Glomerular endothelial cell (primary cell): ENCODE results near the gene RAB28. TPM values are rescaled to one million over a fixed set of nuclear protein-coding genes. Genes with fewer than 3 reads are reported as not detected.
A peak's percentile ranks its signal among the peaks of the same experiment; 100 is the strongest.

Experiments used
- DNase-seq: peaks from one replicate; pipeline ENCODE4 v3.0.0-alpha.2; 2011; ENCODE audit warnings: low read depth, low spot score; ENCODE audit errors: extremely low read depth
- total RNA-seq: library from RNA; depleted of rRNA; stranded (reverse); fragments of >200 nt; gene quantifications from 2 replicates; pipeline ENCODE4 v1.2.3, GENCODE V29; 2015

RAB28 gene
- total RNA-seq, 1 donor from 2014 or later: 12.1 TPM

DNA sequence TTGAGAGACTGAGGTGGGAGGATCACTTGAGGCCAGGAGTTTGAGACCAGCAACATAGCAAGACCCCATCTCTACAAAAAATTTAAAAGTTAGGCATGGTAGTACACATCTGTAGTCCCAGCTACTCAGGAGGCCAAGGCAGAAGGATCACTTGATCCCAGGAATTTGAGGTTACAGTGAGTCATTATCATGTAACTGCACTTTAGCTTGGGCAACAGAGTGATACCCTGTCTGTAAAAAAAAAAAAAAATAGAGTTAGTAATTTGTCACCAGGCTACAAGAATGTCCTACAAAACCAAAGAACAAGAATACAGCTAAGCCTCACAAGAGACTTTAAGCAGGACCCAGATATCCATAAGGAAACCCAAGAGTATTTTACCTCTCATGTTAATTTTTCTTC, 27.0 kb upstream of the RAB28 start:
- no peak for DNase-seq

DNA sequence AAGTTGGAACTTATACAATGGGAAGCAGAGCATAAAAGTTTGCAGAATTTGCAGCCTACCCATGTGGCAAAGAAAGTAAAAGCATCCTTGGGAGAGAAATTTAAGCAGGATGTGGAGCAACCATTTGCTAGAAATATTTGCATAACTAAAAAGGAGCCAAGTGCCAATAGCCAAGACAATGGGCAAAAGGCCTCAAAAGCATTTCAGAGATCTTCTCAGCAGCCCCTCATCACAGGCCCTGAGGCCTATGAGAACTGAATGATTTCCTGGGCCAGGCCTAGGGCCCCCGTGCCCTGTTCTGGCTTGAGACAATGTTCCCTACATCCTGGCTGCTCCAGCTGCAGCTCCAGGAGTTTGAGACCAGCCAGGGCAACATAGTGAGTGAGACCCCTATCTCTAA, 25.3 kb upstream of the RAB28 start:
- no peak for DNase-seq

DNA sequence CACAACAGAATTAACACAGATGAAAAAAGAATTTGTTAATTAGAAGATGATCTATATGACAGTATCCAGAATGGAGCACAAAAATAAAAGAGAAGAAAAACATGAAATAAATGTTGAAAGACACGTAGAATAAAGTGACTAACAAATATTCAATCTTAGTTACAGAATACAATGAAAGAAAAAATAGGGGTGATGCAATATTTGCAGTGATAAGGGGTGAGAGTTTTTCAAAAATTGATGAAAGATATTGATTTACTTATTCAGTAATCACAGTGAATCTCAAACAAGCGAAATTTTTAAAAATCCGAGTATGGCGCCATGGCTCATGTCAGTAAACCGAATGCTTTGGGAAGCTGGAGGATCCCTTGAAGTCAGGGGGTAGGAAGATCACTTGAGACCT, 20.2 kb upstream of the RAB28 start:
- DNase-seq: no peak

DNA sequence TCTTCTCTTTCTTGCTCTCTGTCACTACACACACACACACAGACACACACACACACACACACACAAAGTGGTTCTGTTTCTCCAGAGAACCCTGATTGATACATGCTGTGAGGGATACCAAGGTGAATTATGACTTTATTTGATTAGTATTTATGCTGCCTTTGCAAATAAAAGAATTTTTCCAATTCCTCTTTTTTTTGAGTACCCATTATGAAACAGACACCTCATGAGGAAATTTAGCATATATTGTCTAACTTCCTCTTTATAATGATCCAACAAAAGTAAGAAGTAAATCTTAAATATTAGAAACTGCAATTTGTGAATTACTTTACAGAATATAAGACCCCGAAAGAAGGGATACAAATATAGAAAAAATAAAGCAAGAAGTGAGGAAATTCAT, 14.3 kb upstream of the RAB28 start:
- no peak for DNase-seq

DNA sequence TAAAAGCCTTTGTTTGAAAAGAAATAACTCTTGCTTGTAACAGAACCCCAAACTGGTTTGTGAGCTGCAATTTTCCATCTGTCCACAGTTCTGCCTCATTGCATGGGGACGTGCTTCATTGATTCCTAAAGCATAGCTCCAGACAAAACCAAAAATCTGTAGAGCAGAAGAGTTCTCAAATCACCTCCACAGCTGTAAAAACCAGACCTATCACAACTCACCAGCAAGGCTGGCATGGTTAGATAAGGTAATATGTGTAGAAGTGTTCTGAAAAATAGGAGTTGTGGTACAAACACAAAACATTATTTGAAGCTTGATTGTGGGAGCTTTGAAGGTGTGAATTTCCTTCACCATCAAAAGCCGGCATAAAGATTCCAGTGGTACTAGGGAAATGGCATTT, 12.5 kb upstream of the RAB28 start:
- no peak for DNase-seq

DNA sequence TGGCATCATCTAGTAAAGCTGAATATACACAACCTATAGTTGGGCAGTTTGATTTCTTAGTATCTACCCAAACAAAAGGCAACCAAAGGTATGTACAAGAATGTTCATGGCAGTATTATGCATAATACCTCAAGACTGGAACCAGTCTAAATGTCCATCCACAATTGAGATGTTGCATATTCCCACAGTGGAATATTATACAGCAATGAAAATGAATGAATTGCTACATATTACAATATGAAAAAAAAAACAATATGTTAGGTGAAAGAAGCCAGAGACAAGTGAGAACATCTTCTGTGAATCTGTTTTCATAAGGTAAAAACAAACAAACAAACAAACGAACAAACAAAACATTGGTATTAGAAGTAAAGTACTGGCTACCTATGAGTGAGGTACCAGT, 11.6 kb upstream of the RAB28 start:
- DNase-seq: no peak

DNA sequence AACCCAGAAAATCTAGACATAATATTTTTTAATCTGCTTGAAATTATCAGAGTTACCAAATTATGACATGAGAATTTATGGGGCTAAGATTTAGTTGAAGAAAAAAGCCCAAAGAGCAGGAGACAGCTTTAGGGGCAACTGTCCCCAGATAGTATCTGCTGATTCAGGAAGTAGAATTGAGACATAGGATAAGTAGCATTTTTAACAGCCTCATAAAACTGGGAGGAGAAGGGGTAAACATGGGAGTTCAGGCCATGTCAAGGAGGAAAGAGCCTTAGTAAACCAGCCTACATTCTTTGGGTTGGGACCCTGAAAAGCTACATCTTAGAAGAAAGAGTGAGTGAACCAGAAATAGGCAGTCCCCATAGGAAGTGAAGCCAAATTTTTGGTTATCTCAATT, 9.7 kb upstream of the RAB28 start:
- DNase-seq: no peak

DNA sequence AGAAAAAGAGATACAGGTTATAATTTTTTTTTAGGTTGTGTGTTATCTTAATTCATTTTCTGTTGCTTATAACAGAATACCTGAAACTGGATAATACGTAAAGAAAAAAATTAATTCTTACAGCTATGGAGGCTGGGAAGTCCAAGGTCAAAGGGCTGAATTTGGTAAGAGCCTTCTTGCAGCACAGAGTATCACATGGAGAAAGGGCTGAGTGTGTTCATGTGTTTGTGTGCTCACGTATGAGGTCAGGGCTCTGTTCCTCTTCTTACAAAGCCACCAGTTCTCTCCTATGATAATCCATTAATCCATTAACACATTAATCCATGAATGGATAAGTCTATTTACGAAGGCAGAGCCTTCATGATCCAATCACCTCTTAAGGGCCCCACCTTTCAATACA, 8.6 kb upstream of the RAB28 start:
- DNase-seq: no peak

DNA sequence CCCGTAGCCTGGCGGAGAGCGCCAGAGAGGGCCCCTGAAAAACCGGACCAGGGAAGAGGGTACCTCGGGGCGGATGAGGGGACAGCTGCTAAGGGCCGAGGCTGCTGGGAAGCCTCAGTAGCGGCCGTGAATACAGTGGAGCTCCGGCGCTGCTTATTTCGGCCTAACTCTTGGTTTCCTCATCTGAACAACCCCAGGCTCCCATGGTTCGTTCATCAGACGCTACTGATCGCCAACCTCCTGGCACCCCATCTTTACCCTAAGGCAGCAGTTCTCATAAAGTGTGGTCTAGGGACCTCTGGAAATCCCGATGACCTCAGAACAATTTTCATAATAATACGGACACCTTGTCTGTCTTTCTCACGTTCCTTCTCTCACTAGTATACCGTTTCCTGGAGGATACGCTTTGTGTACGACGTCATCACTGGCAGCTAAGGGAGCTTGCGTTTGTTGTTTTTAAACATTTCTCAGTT, 645 bp upstream of the RAB28 start:
- DNase-seq: peak; percentile 23

DNA sequence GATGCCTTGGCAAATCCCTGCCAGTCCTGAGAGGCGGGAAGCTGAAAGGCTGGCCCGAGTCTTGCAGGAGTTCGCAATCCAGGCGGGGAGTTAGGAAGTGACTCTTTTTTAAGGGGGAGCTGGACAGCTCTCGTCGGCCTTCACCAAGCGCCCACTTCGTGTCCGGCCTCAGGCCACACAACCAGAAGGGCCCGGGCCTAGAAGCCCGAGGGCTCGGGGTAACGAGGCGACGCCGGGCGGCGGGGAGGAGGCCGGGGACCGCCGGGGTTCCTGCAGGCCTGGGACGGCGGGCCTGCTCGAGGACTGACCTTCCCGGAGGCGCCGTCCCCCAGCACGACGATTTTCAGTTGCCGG, 395 bp downstream of the RAB28 start:
- no peak for DNase-seq

DNA sequence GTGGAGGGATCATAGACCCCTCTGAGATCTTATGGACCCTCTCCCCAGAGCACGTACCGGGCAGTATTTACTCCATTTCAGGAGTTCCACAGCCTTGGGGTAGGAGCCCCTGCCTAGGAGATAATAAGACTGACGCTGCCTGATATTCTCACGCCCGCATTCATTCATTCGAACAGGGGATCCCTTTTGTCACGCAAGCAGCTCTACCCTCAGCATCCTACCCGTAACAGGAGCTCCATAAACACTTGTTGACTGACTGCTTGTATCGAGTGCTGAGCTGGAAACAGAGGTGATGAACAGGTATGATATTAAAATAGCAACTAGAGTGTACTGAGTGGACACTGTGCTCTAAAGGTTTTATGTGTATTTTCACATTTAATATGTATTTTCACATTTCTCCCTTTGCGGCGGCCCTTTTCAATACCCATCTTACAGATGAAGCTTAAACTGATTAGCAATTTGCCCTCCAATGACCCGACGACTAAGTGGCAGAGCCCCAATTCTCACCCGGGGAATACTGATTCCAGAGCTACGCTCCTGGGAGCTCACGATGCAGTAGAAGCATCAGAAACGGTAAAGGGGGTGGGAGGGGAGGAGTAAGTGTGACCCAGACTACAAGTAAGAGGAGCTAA, 888 bp downstream of the RAB28 start:
- DNase-seq: peak; percentile 10

DNA sequence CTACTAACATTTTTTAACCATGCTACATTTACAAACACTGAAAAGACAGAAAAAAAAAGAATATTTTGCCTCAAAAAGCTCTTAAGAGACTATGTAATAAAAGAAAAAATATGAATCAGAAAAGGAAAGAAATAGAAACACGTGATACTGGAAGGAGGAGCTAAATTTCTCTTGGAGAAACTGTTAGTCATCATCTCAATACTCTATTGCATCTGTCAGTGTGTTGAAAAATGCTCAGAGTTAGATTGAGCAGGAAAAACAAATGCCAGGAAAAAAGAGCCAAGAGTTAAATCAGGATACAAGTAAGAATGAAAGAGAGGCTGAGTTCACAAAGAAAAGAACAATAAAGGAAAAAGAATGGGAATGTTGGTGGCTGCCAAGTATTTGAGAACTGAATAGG, 2.6 kb downstream of the RAB28 start:
- DNase-seq: no peak

DNA sequence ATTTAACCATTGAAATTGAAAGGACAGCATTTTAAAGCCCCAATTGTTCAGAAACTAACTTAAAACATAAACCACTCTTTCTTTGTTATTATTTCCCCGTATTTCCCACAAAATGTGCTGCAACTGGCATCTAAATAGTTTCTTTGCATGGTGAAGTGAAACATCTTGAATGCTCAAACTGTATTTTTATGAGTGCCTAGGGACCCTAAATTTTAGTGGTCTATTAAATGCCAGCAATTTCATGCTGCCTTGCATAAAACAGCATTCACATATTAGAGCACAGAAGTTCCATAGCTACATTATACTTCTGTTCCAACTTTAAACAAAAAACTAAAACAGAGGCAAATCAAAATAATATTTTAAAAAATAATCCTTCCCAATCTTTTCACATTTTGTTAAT, 5.4 kb downstream of the RAB28 start:
- DNase-seq: no peak

DNA sequence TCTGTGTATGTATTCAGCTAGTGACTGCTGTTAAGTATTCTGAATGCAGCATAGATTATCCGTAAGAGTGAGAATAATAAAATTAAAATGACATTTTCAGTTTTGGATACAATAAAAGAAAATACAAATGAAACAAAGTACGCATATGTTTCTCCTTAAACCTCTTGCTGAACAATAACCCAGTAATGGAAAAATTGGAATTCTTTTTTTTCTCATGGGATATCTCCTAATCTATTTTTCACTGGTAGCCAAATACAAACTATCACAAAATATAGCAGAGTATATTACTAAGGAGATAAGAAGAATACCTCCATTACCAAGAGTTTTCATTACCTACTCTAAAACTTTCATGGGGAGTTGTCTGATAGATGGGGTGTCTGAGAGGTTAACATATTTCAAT, 6.0 kb downstream of the RAB28 start:
- DNase-seq: no peak

DNA sequence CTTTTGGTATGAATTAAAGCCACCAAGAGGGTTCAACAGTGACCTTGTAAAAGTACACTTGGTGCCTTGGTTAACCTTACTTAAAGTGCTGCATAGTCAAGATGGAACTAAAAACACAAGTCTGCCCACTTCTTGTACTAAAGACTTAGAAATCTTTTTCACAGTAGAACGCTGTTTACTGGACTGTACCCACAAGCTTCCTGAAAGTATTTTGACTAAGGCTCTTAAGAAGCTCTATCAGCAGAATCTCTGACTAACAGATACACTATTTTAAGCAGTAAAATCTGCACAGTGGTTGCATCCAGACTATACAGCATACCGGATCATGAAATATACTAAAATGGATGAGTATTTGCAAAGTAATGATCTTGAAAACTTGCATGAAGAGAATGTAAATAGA, 7.2 kb downstream of the RAB28 start:
- no peak for DNase-seq

DNA sequence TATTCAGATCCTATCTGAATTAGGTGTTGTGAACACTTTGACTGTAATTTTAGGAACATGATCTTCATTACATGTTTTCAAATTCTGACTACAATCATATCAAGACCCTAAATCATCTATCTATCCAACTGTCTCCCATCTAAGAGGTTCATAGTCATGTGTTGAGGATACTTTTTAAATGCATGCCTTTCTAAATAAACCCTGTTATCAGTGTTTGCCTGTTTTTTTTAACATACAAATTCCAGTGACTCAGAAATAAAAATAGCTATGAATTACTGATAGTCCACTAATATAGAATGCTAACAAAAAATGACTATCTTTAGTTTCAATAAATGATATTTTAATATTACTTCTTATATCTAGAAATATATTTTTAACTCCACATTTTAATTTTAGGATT, 8.0 kb downstream of the RAB28 start:
- no peak for DNase-seq

DNA sequence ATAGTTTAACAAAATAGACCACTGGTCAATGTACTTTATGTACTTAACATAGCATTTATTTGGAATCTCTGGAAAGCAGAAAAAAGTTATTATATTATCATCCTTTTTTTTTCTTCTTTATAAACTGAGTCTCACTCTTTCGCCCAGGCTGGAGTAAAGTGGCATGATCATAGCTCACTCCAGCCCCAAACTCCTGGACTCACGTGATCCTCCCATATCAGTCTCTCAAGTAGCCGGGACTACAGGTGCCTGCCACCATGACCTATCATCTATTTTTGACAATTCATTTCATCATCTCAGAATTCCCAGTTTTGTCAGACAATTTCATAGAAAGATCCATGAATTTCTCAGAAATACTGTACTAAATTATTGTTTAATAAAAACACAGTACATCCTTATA, 12.7 kb downstream of the RAB28 start:
- DNase-seq: no peak

DNA sequence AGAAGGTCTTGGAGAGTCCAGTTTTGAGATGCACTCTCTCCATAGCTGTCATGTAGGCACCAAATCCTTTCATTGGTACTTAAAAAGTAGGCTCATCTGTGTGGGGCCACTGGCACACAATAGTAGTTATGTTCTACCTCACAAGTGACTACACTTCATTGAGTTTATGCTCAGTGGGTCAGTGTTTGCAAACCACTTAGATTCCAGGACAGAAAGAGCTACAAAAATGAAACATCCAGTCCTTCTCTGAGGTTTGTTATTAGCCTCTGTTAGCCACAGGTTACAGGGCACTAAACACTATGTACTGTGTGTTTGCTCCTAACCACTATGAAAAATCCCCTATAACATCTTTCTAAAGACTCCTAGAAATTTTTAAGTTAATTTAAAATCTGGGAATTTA, 13.8 kb downstream of the RAB28 start:
- DNase-seq: no peak

DNA sequence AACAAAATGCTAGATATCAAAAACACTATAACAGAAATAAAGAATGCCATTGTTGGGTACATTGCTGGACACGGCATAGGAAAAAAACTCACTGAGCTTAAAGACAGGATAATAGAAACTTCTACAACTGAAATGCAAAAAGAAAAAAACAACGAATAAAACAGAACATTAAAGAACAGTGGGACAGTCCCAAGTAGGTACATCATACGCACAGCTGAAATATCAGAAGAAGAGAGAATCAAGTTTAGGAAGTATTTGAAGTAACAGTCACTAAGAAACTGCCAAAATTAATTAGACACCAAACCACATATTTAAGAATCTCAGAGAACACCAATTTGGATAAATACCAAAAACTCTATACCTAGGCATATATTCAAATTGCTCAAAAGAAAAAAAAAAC, 19.2 kb downstream of the RAB28 start:
- DNase-seq: no peak

DNA sequence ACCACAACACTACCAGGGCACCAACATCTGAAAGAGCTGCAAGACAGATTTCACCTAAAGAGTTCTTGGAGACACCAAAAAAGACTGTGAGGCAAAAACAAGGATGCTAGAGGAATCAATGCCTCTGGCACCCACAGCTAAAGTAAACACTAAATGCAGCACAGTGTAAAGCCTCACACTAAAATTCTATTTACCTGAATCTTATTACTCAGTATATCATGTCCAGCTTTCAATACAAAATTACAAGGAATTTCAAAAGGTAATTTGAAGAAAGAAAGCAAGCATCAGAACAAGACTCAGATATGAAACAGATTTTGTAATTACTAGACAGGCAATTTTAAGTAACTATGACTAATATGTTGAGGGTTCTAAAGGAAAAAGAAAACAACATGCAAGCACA, 19.6 kb downstream of the RAB28 start:
- DNase-seq: no peak

DNA sequence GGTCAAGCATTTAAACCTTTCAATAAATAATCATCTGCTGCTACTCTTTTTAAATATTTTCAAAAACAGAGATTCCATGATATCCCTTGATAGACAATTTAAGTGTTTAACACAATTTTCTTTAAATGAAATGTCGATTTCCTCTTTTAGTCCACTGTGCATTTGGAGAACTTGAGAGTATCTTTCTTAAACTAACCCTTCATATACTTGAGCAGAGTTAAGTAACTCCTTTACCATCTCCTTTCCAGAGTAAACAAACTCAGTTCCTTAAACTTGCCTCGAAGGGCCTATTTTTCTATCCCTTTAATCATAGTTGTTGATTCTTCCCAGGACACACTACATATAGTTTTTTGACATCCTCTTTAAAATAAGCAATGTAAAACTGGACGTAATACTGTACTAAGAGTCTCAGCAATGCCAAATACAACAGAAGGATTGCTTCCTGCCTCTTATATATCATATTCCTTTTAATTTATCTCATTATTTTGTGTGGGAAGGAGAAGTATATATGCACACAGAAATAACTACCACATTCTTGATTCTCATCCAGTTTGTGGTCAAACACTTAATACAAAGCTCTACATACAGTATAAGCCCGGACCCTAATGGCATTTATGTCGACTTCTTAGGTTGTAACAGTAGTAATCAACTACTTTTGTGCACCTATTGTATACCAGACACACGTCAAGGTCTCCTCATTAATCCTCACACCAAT, 22.8 kb downstream of the RAB28 start:
- DNase-seq: no peak

DNA sequence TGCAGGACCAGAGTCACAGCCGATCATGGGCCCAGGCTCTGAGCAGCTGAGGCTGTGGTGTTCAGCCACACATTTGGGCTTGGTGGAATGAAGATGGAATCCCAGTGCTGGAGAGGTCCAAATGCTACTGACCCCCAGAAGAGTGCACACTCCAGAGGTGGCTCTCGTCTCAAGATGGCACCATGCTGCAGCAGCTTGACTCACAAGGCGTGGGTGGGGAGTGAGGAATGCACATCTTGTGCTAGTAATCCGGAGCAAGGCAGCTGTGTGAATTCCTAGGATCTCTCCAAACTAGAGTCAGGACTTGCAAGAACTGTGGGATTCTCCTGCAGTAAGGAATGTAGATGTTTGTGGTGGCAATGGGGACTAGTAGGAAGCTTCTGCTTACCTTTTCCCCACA, 28.7 kb downstream of the RAB28 start:
- DNase-seq: no peak

DNA sequence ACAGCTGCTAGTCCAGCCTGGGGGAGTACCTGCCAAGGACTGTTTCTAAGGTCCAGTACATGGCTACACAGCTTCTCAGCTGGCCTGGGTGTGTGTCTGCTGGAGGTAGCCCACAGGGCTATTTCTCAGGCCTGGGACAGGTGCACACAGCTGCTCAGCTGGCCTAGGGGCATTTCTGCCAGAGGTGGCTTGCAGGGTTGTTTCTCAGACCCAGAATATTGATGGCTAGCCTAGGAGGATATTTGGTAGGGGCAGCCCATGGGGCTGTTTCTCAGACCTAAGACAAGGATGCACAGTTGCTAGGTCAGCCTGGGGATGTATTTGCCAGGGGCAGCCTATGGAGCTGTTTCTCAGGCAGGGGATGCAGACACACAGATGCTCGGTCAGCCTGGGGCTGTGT, 29.4 kb downstream of the RAB28 start:
- DNase-seq: no peak
